ENCODE results near the gene ZMIZ1. TPM values are rescaled to one million over a fixed set of nuclear protein-coding genes. Genes with fewer than 3 reads are reported as not detected.

ZMIZ1 gene
- total RNA-seq, 2 experiments from 2014 or later: 14.6 to 15.5 TPM

DNA sequence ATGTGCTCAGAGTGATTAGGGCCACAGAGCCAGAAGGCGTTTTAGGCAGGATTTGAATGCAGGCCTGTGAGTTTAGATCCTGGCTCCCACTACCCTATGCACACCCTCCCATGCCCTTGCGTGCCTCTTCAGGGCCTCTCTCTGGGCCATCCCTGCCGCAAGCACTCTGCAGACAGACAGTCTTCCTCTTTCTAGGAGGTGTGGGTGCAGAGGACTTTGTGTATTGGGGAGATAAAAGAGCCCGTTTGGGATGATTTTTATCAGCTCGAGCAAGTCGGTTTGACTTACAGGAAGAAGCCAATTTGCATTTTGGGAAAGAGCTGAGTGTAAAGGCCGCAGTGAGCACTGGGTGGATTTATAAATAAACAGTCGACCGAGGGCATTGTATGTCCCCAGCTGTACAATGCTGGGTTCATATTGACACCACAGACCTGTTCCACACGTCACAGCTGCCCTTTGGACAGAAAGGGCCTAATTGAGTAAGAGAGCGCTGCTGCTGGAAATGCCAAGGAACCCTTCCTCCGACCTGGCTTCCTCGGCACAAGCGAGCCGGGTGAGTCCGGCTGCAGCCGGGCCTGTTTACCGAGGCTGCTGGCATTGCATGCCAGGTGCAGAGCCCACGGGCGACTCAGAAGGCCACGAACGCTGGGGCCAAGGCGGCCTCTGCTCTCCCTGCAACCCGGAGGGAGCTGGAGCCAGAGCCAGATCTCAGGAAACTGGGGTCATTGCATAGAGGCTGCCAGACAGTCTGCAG, 25.1 kb downstream of the ZMIZ1 start:
- ChIA-PET CTCF (no interaction called here), POLR2A (interaction anchor here (1.2 kb wide), 1 partner anchor 26 kb away, joined by 3 read pairs; no protein-coding TSS in a partner anchor)
- Histone ChIP-seq H3K4me3 (ENCODE audit: low read length) (no peak overlapping the region), H3K9me3 (ENCODE audit: control insufficient read depth in 1 of 2, insufficient read depth in 1 of 2, low read length in 2 of 2) (no peaks in the 10 kb centered on the region), H3K4me1 (ENCODE audit: insufficient read depth, low read length) (peaks cover 35% of the 10 kb centered on the region), H3K36me3 (ENCODE audit: insufficient read depth, low read length) (no peaks in the 10 kb centered on the region), H3K27me3 (ENCODE audit: control insufficient read depth in 1 of 2, insufficient read depth in 2 of 2, low read length in 2 of 2) (no peaks in the 10 kb centered on the region), H3K27ac (ENCODE audit: low read depth in 1 of 2, low read length in 2 of 2) (no peak overlapping the region)
- no peak for ATAC-seq (ENCODE audit: poor library complexity)
- TF ChIP-seq CTCF (IDR thresholded peaks at IDR 0.05): no peak
- no peaks in the 10 kb centered on the region for H3K36me3 Mint-ChIP-seq (ENCODE audit: low read depth)
- no peak overlapping the region for H3K4me3 Mint-ChIP-seq
- H3K27ac Mint-ChIP-seq: peak overlapping the region; percentile 45
- H3K9me3 Mint-ChIP-seq: no peaks in the 10 kb centered on the region
- peaks cover 55% of the 10 kb centered on the region for H3K4me1 Mint-ChIP-seq (ENCODE audit: low read depth)
- no peaks in the 10 kb centered on the region for H3K27me3 Mint-ChIP-seq
- DNase-seq: peak in 2 of 14 experiments; percentile 15 to 20
- intact Hi-C loops (cut with DNase I, micrococcal nuclease): no loop called here

GRCh38 chr10:79094412-79095175, 25.8 kb downstream of the ZMIZ1 start:
- Mint-ChIP-seq H3K4me3 (no peak overlapping the region), H3K27ac (no peak overlapping the region), H3K36me3 (ENCODE audit: low read depth) (no peaks in the 10 kb centered on the region), H3K4me1 (ENCODE audit: low read depth) (peaks cover 55% of the 10 kb centered on the region), H3K27me3 (no peaks in the 10 kb centered on the region), H3K9me3 (no peaks in the 10 kb centered on the region)
- ChIA-PET CTCF (no interaction called here), POLR2A (interaction anchor here (0.6 kb wide), 1 partner anchor 209 kb away, joined by 3 read pairs; no protein-coding TSS in a partner anchor)
- intact Hi-C loops (cut with DNase I, micrococcal nuclease): no loop called here
- no peak for ATAC-seq (ENCODE audit: poor library complexity)
- Histone ChIP-seq H3K9me3 (ENCODE audit: control insufficient read depth in 1 of 2, insufficient read depth in 1 of 2, low read length in 2 of 2) (no peaks in the 10 kb centered on the region), H3K4me1 (ENCODE audit: insufficient read depth, low read length) (peaks cover 37% of the 10 kb centered on the region), H3K27ac (ENCODE audit: low read depth in 1 of 2, low read length in 2 of 2) (no peak overlapping the region), H3K4me3 (ENCODE audit: low read length) (no peak overlapping the region), H3K27me3 (ENCODE audit: control insufficient read depth in 1 of 2, insufficient read depth in 2 of 2, low read length in 2 of 2) (no peaks in the 10 kb centered on the region), H3K36me3 (ENCODE audit: insufficient read depth, low read length) (no peaks in the 10 kb centered on the region)
- TF ChIP-seq CTCF (IDR thresholded peaks at IDR 0.05): no peak
- DNase-seq: no peak

DNA sequence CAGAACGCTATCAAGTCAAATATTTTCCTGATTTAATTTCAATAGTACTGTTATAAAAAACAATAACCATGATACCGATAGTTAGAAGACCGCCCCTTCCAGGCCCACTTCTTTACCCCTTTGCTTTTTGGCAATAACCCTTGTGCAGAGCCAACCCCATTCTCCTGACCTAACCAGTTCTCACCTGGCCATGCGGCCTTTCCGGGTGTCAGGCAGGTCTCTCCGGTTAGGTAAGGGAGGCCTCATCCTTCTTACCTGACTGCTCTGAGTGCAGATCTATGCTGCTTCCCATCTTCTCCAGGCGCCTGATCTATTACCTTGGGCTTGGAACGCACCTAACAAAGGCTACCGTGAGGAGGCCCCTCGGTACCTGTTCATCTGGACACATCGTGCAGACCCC, 26.6 kb downstream of the ZMIZ1 start:
- H3K4me3 Mint-ChIP-seq: no peak overlapping the region
- H3K4me3 ChIP-seq (ENCODE audit: low read length): no peak overlapping the region
- no peaks in the 10 kb centered on the region for H3K36me3 ChIP-seq (ENCODE audit: insufficient read depth, low read length)
- CTCF ChIA-PET: no interaction called here
- no peaks in the 10 kb centered on the region for H3K9me3 ChIP-seq (ENCODE audit: control insufficient read depth in 1 of 2, insufficient read depth in 1 of 2, low read length in 2 of 2)
- no peaks in the 10 kb centered on the region for H3K27me3 ChIP-seq (ENCODE audit: control insufficient read depth in 1 of 2, insufficient read depth in 2 of 2, low read length in 2 of 2)
- no peaks in the 10 kb centered on the region for H3K36me3 Mint-ChIP-seq (ENCODE audit: low read depth)
- intact Hi-C loops (cut with DNase I, micrococcal nuclease): no loop called here
- DNase-seq (no peak), ATAC-seq (ENCODE audit: poor library complexity) (no peak)
- H3K27ac Mint-ChIP-seq: no peak overlapping the region
- peaks cover 38% of the 10 kb centered on the region for H3K4me1 ChIP-seq (ENCODE audit: insufficient read depth, low read length)
- POLR2A ChIA-PET: interaction anchor here (0.6 kb wide), 1 partner anchor 210 kb away, joined by 3 read pairs; no protein-coding TSS in a partner anchor
- TF ChIP-seq CTCF (IDR thresholded peaks at IDR 0.05): no peak
- no peaks in the 10 kb centered on the region for H3K9me3 Mint-ChIP-seq
- H3K27ac ChIP-seq (ENCODE audit: low read depth in 1 of 2, low read length in 2 of 2): no peak overlapping the region
- H3K27me3 Mint-ChIP-seq: no peaks in the 10 kb centered on the region
- peaks cover 56% of the 10 kb centered on the region for H3K4me1 Mint-ChIP-seq (ENCODE audit: low read depth)

Data from CD4-positive, alpha-beta T cell (primary cell).